NT2/D1 (cell line): ENCODE results near the gene METTL1.

Experiments used
- SUZ12 ChIP-seq: IDR thresholded peaks from 2 replicates; pipeline ENCODE4 v1.6.1; 2011; ENCODE audit not compliant: insufficient read length, insufficient read depth; ENCODE audit errors: extremely low read depth
- YY1 ChIP-seq: IDR thresholded peaks from 2 replicates; pipeline ENCODE4 v1.6.1; 2011; ENCODE audit not compliant: insufficient read length, insufficient read depth
- ZNF274 ChIP-seq: IDR thresholded peaks from 2 replicates; pipeline ENCODE4 v1.6.1; 2011; ENCODE audit warnings: mild to moderate bottlenecking, low read depth, low read length

DNA sequence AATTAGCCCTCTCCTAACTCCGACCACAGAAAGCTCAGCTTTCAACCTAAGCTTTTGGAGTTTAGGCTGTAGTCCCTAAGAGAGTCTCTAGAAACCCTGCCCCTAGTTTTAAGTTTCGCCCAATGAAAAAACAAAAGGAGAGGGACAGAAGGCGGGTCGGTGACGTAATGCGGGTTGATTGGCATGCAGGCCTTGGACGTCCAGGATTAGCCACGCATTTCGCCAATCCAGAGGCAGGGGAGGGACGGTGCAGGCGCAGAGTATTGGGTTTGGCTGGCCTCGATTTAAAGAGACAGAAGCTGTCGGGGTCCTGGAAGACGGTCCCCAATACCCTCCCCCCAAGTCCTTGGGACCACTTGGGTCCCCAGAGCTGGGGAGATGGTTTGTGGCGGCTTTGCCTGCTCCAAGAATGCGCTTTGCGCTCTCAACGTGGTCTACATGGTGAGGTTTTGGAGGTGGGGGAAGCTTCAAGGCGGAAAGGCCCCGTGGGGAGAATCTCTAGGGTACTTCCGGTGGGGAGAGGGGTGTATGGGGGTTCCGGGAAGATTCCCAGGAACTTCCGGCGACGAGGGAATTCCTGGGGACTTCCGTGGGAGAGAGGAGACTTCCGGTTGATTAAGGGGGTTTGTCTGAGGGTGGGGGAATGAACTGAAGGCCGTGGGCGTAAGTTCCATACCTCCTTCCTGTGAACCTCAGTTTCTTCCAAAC, 27.0 kb downstream of the METTL1 start, which contains the start of gene TSPAN31:
- TF ChIP-seq ZNF274, result no peak
- no peak for TF ChIP-seq YY1
- no peak for TF ChIP-seq SUZ12
